Memory B cell (primary cell): ENCODE data around the gene CDH20.
A peak's percentile ranks its signal among the peaks of the same experiment; 100 is the strongest.

Source experiments
- ATAC-seq: fragments of 150-1000 bp; cut with Tn5 transposase; 2 replicates; pipeline ENCODE4 v1.10.0; 2021; ENCODE audit warnings: low read depth, mild to moderate bottlenecking, moderate library complexity
- DNase-seq, 2 donors: peaks; one replicate each; pipeline ENCODE4 v3.0.0; 2022; ENCODE audit warnings: low spot score in 2 of 2
- H3K27ac Mint-ChIP-seq: one replicate; pipeline ENCODE4 v1.8.0; 2022; ENCODE audit warnings: mild to moderate bottlenecking, moderate library complexity, mixed read lengths
- H3K27me3 Mint-ChIP-seq: one replicate; pipeline ENCODE4 v1.8.0; 2022; ENCODE audit warnings: mixed read lengths
- H3K36me3 Mint-ChIP-seq: one replicate; pipeline ENCODE4 v1.8.0; 2022; ENCODE audit warnings: mild to moderate bottlenecking, mixed read lengths
- H3K4me1 Mint-ChIP-seq: one replicate; pipeline ENCODE4 v1.8.0; 2022; ENCODE audit warnings: mixed read lengths
- H3K4me3 Mint-ChIP-seq: one replicate; pipeline ENCODE4 v1.8.0; 2022; ENCODE audit warnings: mild to moderate bottlenecking, moderate library complexity, mixed read lengths
- H3K9me3 Mint-ChIP-seq: one replicate; pipeline ENCODE4 v1.8.0; 2022; ENCODE audit warnings: mixed read lengths

Gene CDH20

DNA sequence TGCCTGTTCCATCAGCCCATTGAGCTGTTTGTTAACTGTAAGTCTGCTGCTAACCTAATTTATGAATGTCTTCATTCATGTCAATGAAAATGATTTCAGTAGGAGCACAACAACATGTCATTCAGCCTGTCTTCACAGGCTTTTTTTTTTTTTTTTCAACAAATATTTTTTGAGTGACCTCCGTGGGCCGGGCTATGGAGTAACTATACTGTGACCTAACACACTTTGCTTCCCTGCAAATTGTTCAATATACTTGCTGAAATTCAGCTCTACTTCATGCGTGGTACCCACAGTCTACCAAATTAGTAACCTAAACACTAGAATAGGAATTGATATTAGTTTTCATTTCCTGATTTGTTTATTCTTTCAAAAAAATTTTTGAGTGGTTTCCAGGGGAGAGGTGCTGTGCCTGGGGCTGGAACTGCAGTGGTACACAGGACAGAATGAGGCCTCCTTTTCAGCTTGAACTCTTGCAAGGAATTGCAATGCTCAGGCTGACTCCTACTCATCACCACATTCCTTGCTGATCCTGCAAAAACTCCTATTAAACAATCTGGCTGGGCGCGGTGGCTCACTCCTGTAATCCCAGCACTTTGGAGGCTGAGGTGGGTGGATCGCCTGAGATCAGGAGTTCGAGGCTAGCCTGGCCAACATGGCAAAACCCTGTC is 87.1 kb downstream of the CDH20 start:
- H3K9me3 Mint-ChIP-seq = no peaks in the 10 kb centered on the region

GRCh38 chr18:61426492-61427053 is 93.3 kb downstream of the CDH20 start:
- Mint-ChIP-seq H3K9me3 (no peaks in the 10 kb centered on the region), H3K4me1 (no peaks in the 10 kb centered on the region), H3K36me3 (no peaks in the 10 kb centered on the region), H3K4me3 (no peak overlapping the region), H3K27ac (no peak overlapping the region), H3K27me3 (no peaks in the 10 kb centered on the region)
- ATAC-seq (no peak), DNase-seq (no peak)

More for the DNA sequence above, 87.1 kb downstream of the CDH20 start:
- H3K36me3 Mint-ChIP-seq = no peaks in the 10 kb centered on the region
- no peaks in the 10 kb centered on the region for H3K4me1 Mint-ChIP-seq
- no peaks in the 10 kb centered on the region for H3K27me3 Mint-ChIP-seq
- ATAC-seq (no peak), DNase-seq (no peak)
- no peak overlapping the region for H3K4me3 Mint-ChIP-seq
- no peak overlapping the region for H3K27ac Mint-ChIP-seq

- no peaks in the 10 kb centered on the region for H3K9me3 Mint-ChIP-seq
- H3K4me1 Mint-ChIP-seq = no peaks in the 10 kb centered on the region
- ATAC-seq (no peak), DNase-seq (no peak)
- no peak overlapping the region for H3K27ac Mint-ChIP-seq
- H3K4me3 Mint-ChIP-seq = no peak overlapping the region
- H3K27me3 Mint-ChIP-seq = no peaks in the 10 kb centered on the region
- H3K36me3 Mint-ChIP-seq = no peaks in the 10 kb centered on the region
These were observed 95.0 kb downstream of the CDH20 start for GRCh38 chr18:61428266-61428665.

DNA sequence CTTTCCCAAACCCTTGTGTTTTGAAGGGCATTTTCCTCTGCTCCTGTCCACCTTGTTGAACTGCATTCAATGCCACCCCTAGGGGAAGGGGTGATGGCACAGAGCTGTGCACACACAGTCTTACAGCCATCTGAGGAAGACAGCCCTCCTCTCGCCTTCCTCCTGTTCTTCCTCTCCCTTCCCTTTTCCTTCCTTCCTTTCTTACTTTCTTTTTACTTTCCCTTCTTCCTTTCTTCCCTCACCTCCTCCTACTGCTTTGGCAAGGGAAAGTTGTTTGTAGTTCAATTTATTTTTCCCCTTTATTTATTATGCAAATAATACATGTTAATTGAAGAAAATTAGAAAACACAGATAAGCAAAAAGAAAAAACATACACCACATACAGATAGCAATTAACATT is 99.4 kb downstream of the CDH20 start:
- no peaks in the 10 kb centered on the region for H3K27me3 Mint-ChIP-seq
- peaks cover 1% of the 10 kb centered on the region for H3K9me3 Mint-ChIP-seq
- no peaks in the 10 kb centered on the region for H3K4me1 Mint-ChIP-seq
- H3K27ac Mint-ChIP-seq = no peak overlapping the region
- no peak for DNase-seq
- no peaks in the 10 kb centered on the region for H3K36me3 Mint-ChIP-seq
- ATAC-seq = no peak
- H3K4me3 Mint-ChIP-seq = no peak overlapping the region

- Mint-ChIP-seq H3K9me3 (peaks cover 1% of the 10 kb centered on the region), H3K27me3 (no peaks in the 10 kb centered on the region), H3K4me1 (no peaks in the 10 kb centered on the region), H3K27ac (no peak overlapping the region), H3K36me3 (no peaks in the 10 kb centered on the region), H3K4me3 (no peak overlapping the region)
- ATAC-seq (peak; percentile 57), DNase-seq (no peak)
These were observed 101.9 kb downstream of the CDH20 start for GRCh38 chr18:61435064-61435652.

DNA sequence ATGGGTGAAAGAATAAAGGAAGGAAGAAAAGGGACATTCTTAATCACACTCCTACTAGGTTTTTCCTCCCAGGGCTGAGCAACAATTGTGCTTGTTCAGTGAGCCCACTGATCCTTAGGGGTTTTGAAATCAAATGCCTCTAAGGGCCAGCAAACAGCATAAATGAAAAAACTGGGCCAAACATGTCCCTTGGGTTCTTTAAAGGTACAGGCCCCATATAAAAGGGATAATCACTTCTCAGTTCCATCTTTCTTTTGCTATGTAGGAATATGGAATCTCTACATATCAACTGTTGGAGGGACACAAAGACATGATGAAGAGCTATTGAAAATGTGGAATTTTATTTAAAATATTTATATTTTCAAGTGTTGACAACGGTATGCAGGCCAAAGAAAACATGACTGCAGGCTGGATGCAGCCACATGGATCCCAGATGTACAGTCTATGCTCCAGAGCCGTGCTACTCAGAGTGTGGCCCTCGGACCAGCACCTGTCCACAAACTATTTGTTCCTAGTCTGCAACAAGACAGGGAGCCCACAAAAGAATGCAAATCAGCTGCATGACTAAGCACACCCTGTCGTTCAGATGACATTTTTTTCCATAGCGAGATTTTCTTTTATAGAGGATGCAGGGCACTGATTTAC is 110.0 kb downstream of the CDH20 start:
- H3K4me3 Mint-ChIP-seq = no peak overlapping the region
- H3K4me1 Mint-ChIP-seq = peaks cover 5% of the 10 kb centered on the region
- H3K27ac Mint-ChIP-seq = no peak overlapping the region
- H3K9me3 Mint-ChIP-seq = peaks cover 7% of the 10 kb centered on the region
- DNase-seq = no peak
- peaks cover 2% of the 10 kb centered on the region for H3K36me3 Mint-ChIP-seq
- H3K27me3 Mint-ChIP-seq = peaks cover 1% of the 10 kb centered on the region
- no peak for ATAC-seq

DNA sequence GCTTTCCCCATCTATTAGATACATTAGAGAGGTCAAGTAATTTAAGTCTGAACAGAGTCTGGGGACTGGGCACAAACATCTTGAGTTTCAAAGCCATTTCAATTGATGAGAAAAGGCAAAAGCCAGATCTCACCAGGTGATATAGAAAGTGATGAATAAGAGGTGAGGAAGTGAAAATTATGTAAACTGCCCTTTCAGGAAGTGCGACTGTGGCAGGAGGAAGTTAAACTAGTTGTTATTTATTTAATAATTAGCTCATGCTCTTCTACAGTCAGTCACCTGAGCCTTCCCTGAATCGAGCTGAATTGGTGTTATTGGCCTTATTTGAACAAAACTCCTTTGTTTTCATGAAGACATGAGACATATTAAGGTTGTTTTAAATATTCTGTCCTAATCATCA is 115.1 kb downstream of the CDH20 start:
- H3K27me3 Mint-ChIP-seq = no peaks in the 10 kb centered on the region
- peaks cover 2% of the 10 kb centered on the region for H3K36me3 Mint-ChIP-seq
- ATAC-seq (peak; percentile 96), DNase-seq (peak in 1 of 2 donors; percentile 4)
- H3K4me1 Mint-ChIP-seq = peaks cover 13% of the 10 kb centered on the region
- H3K9me3 Mint-ChIP-seq = peaks cover 7% of the 10 kb centered on the region
- H3K27ac Mint-ChIP-seq = peak overlapping the region; percentile 84
- no peak overlapping the region for H3K4me3 Mint-ChIP-seq

DNA sequence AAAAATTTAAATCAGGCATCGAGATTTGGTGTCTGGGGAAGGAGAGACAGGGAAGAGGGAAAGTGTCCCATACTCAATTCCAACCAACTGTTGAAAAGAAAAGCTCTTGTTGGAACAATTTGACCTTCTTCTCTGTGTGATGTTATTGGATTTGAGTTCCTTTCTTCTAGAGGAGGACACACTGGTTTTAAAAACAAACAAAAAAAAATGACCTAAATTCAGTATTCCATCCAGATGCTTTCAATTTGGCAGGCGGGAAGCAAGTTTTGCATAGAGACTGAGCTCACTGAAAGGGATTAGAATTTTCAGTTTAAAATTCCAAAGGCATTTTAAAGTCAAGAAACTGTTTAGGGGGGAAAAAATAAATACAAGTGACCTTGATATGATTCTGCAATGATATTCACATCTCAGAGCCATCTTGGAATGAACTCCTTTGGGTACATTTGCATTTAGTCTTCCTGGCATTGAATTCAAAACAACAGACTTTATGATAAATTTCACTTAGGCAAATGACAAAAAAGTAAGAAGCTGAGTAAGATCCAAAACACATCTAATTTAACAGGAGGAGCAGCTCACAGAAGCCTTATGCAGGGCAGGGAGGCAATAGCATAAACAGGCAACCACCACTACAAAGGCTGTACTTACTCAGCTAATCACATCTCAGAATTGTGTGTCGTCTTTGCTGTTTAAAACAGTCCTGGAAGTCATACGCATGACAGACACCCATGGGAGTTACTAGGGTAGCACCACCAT is 126.8 kb downstream of the CDH20 start:
- no peaks in the 10 kb centered on the region for H3K9me3 Mint-ChIP-seq
- no peak for ATAC-seq

GRCh38 chr18:61464551-61465142 is 131.4 kb downstream of the CDH20 start:
- Mint-ChIP-seq H3K27me3 (peaks cover 3% of the 10 kb centered on the region), H3K27ac (no peak overlapping the region), H3K36me3 (no peaks in the 10 kb centered on the region), H3K9me3 (no peaks in the 10 kb centered on the region), H3K4me1 (no peaks in the 10 kb centered on the region), H3K4me3 (no peak overlapping the region)
- no peak for DNase-seq
- ATAC-seq = no peak

More for the DNA sequence above, 126.8 kb downstream of the CDH20 start:
- Mint-ChIP-seq H3K27me3 (peaks cover 6% of the 10 kb centered on the region), H3K36me3 (no peaks in the 10 kb centered on the region), H3K4me3 (no peak overlapping the region), H3K27ac (no peak overlapping the region), H3K4me1 (no peaks in the 10 kb centered on the region)
- no peak for DNase-seq

GRCh38 chr18:61466736-61467135 is 133.5 kb downstream of the CDH20 start:
- no peaks in the 10 kb centered on the region for H3K4me1 Mint-ChIP-seq
- H3K36me3 Mint-ChIP-seq = no peaks in the 10 kb centered on the region
- DNase-seq (no peak), ATAC-seq (no peak)
- H3K9me3 Mint-ChIP-seq = no peaks in the 10 kb centered on the region
- H3K4me3 Mint-ChIP-seq = no peak overlapping the region
- peaks cover 3% of the 10 kb centered on the region for H3K27me3 Mint-ChIP-seq
- H3K27ac Mint-ChIP-seq = no peak overlapping the region

DNA sequence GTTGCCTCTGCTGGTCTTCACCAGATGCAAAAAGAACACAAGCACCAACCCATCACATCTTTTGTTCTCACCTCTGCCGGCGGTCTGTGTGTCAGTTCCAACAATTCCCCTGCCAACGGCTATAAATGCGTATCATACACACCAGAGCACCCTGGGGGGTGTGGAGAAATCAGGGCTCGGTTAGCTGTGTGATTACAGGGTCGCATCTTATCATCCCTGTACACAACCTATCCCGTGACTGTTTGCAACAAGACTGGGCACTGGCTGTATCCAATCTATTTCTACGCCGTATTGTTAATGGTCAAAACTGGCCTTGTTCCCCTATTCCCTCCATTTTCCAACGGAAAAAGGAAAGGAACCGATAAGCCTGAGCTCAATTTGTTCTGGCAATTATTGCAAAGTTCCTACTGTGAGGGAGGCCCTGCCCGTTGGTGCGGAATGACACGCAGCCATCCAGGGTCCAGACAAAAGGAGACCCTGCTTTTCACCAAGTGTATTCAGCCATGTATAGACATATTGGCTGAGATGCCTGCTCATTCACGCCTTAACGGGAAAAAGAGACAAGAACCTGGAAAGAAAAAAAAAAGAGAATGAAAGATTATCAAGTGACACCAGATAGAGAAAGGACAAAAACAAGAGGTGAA is 136.9 kb downstream of the CDH20 start:
- Mint-ChIP-seq H3K4me3 (no peak overlapping the region), H3K36me3 (no peaks in the 10 kb centered on the region), H3K9me3 (no peaks in the 10 kb centered on the region), H3K27ac (no peak overlapping the region), H3K4me1 (no peaks in the 10 kb centered on the region), H3K27me3 (no peaks in the 10 kb centered on the region)
- no peak for ATAC-seq
- DNase-seq = no peak

DNA sequence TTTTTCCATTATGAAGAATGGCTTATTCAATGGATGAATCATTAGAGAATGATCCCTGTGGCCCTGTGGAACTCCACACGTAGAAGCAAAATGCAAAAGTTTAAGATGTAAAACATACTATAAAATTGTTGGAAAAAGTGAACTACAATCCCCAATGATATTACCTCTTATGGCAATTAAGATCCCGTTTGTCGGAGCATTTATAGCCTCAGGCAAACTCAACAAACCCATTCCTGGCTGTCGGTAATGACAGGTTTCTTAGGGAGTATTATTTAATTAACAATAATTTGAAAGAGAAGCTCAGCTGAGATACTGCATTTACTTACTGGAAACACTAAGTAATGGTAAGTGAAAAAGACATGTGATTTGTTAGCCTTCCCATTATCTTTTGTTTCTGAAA is 138.3 kb downstream of the CDH20 start:
- no peaks in the 10 kb centered on the region for H3K4me1 Mint-ChIP-seq
- H3K9me3 Mint-ChIP-seq = no peaks in the 10 kb centered on the region

GRCh38 chr18:61471942-61472341 is 138.7 kb downstream of the CDH20 start:
- Mint-ChIP-seq H3K27ac (no peak overlapping the region), H3K27me3 (peaks cover 2% of the 10 kb centered on the region), H3K4me1 (no peaks in the 10 kb centered on the region), H3K9me3 (no peaks in the 10 kb centered on the region), H3K36me3 (no peaks in the 10 kb centered on the region), H3K4me3 (no peak overlapping the region)
- ATAC-seq (no peak), DNase-seq (no peak)

More for the DNA sequence above, 138.3 kb downstream of the CDH20 start:
- ATAC-seq (no peak), DNase-seq (no peak)
- Mint-ChIP-seq H3K4me3 (no peak overlapping the region), H3K27me3 (peaks cover 2% of the 10 kb centered on the region), H3K27ac (no peak overlapping the region), H3K36me3 (no peaks in the 10 kb centered on the region)
